ENCODE measurements around the gene MAPT. TPM values are rescaled to one million over a fixed set of nuclear protein-coding genes. Genes with fewer than 3 reads are reported as not detected.

Gene MAPT
- total RNA-seq, 1 experiment from 2014 or later = 37.5 TPM

DNA sequence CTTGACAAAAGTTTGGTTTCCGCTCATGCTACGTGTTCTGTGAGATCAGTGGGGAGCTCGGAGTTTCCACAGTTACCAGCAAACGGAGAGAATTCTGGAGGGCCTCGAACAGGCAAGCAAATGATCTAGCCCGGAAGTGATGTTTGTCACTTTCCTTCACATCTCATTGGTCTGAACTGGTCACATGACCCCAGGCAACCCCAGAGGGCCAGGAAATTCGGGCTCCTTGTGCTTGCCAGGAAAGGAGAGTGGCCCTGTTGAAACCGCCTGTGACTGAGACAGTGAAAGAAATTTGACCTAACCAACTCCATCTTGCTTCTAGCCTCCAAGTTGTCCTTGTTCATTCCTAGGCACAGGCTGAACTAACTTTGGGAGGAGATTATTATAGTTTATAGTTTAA is 26.7 kb upstream of the MAPT start:
- peaks cover 0 to 23% of the 10 kb centered on the region in 2 experiments; a peak in 2 of 4 replicates for H3K4me1 ChIP-seq (ENCODE audit: control insufficient read depth in 1 of 2, insufficient read depth in 2 of 2, low read length in 2 of 2)
- CTCF ChIA-PET = no interaction called here
- no peak overlapping the region for H3K9ac ChIP-seq (ENCODE audit: low read length)
- BruUV-seq (replicated peaks) = no TSS peak
- RAD21 ChIA-PET (ENCODE audit: low non-redundant PET in 1 of 2, low total read pairs in 2 of 2, uncharacterized antibody in 2 of 2, unreplicated experiment in 2 of 2) = no interaction called here
- TF ChIP-seq CEBPB (IDR thresholded peaks at IDR 0.05; ENCODE audit: low read depth) (no peak), JUND (IDR thresholded peaks at IDR 0.05) (no peak), YY1 (IDR thresholded peaks at IDR 0.05; ENCODE audit: extremely low read depth, insufficient replicate concordance, low read depth, low read length) (no peak), RAD21 (IDR thresholded peaks at IDR 0.05; ENCODE audit: low read depth) (no peak)
- TF ChIP-seq, protein P1, sequence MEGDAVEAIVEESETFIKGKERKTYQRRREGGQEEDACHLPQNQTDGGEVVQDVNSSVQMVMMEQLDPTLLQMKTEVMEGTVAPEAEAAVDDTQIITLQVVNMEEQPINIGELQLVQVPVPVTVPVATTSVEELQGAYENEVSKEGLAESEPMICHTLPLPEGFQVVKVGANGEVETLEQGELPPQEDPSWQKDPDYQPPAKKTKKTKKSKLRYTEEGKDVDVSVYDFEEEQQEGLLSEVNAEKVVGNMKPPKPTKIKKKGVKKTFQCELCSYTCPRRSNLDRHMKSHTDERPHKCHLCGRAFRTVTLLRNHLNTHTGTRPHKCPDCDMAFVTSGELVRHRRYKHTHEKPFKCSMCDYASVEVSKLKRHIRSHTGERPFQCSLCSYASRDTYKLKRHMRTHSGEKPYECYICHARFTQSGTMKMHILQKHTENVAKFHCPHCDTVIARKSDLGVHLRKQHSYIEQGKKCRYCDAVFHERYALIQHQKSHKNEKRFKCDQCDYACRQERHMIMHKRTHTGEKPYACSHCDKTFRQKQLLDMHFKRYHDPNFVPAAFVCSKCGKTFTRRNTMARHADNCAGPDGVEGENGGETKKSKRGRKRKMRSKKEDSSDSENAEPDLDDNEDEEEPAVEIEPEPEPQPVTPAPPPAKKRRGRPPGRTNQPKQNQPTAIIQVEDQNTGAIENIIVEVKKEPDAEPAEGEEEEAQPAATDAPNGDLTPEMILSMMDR (IDR thresholded peaks at IDR 0.05 in 2 of 3, conservative IDR thresholded peaks at IDR 0.05 in 1 of 3; ENCODE audit: borderline replicate concordance in 1 of 3, insufficient read depth in 1 of 3, low read depth in 2 of 3, low read length in 2 of 3) = no peak
- TF ChIP-seq, protein P2, sequence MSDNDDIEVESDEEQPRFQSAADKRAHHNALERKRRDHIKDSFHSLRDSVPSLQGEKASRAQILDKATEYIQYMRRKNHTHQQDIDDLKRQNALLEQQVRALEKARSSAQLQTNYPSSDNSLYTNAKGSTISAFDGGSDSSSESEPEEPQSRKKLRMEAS (IDR thresholded peaks at IDR 0.05) = peak; percentile 32; the same call in 1 of the 2 replicates
- no peaks in the 10 kb centered on the region for H3K79me2 ChIP-seq (ENCODE audit: insufficient read depth, low read length)
- H3K27me3 ChIP-seq (ENCODE audit: insufficient read depth, low read length) = peaks cover 28% of the 10 kb centered on the region; the same call in 1 of the 2 replicates
- ATAC-seq = peak; percentile 75
- H3K4me2 ChIP-seq (ENCODE audit: low read length) = no peak overlapping the region
- DNase-seq (ENCODE audit: low read depth, low spot score) = peak; percentile 31
- POLR2A ChIA-PET = no interaction called here
- H2AFZ ChIP-seq (ENCODE audit: low read depth, low read length, poor library complexity, severe bottlenecking) = peak overlapping the region; percentile 64
- no peaks in the 10 kb centered on the region for H3K9me3 ChIP-seq (ENCODE audit: control insufficient read depth in 1 of 2, insufficient read depth in 1 of 2, low read depth in 1 of 2, low read length in 2 of 2)
- H3K36me3 ChIP-seq (ENCODE audit: control insufficient read depth in 1 of 2, insufficient read depth in 2 of 2, low read length in 2 of 2) = no peaks in the 10 kb centered on the region
- intact Hi-C loops (cut with micrococcal nuclease) = no loop called here
- no peak overlapping the region for H3K4me3 ChIP-seq (replicated peaks in 1 of 2; ENCODE audit: low read depth in 1 of 2, low read length in 2 of 2)
- H4K20me1 ChIP-seq (ENCODE audit: insufficient read depth) = no peaks in the 10 kb centered on the region
- H3K27ac ChIP-seq (ENCODE audit: low read depth, low read length) = no peak overlapping the region
- no peaks in the 10 kb centered on the region for H3K9me2 ChIP-seq (ENCODE audit: insufficient read depth)

GRCh38 chr17:45868276-45868675 is 26.1 kb upstream of the MAPT start:
- H3K9me2 ChIP-seq (ENCODE audit: insufficient read depth) = no peaks in the 10 kb centered on the region
- H3K4me2 ChIP-seq (ENCODE audit: low read length) = no peak overlapping the region
- ChIA-PET CTCF (interaction anchor here (1.1 kb wide), 1 partner anchor 228 kb away, joined by 3 read pairs; no protein-coding TSS in a partner anchor), POLR2A (no interaction called here), RAD21 (ENCODE audit: low non-redundant PET in 1 of 2, low total read pairs in 2 of 2, uncharacterized antibody in 2 of 2, unreplicated experiment in 2 of 2) (no interaction called here)
- no peak overlapping the region for H3K4me3 ChIP-seq (replicated peaks in 1 of 2; ENCODE audit: low read depth in 1 of 2, low read length in 2 of 2)
- peaks cover 22% of the 10 kb centered on the region; the same call in 1 of the 2 replicates for H3K27me3 ChIP-seq (ENCODE audit: insufficient read depth, low read length)
- H3K9ac ChIP-seq (ENCODE audit: low read length) = no peak overlapping the region
- H2AFZ ChIP-seq (ENCODE audit: low read depth, low read length, poor library complexity, severe bottlenecking) = no peak overlapping the region
- no peak overlapping the region for H3K27ac ChIP-seq (ENCODE audit: low read depth, low read length)
- no peaks in the 10 kb centered on the region for H3K36me3 ChIP-seq (ENCODE audit: control insufficient read depth in 1 of 2, insufficient read depth in 2 of 2, low read length in 2 of 2)
- no TSS peak for BruUV-seq (replicated peaks)
- DNase-seq (ENCODE audit: low read depth, low spot score) (no peak), ATAC-seq (0 out of 2 replicates have a peak, but pooled peaks have one; percentile 22)
- H4K20me1 ChIP-seq (ENCODE audit: insufficient read depth) = no peaks in the 10 kb centered on the region
- peaks cover 0 to 23% of the 10 kb centered on the region in 2 experiments; a peak in 2 of 4 replicates for H3K4me1 ChIP-seq (ENCODE audit: control insufficient read depth in 1 of 2, insufficient read depth in 2 of 2, low read length in 2 of 2)
- no peaks in the 10 kb centered on the region for H3K79me2 ChIP-seq (ENCODE audit: insufficient read depth, low read length)
- intact Hi-C loops (cut with micrococcal nuclease) = no loop called here
- H3K9me3 ChIP-seq (ENCODE audit: control insufficient read depth in 1 of 2, insufficient read depth in 1 of 2, low read depth in 1 of 2, low read length in 2 of 2) = no peaks in the 10 kb centered on the region
- TF ChIP-seq EZH2phosphoT487 (IDR thresholded peaks at IDR 0.05; ENCODE audit: borderline replicate concordance) (no peak), CEBPB (IDR thresholded peaks at IDR 0.05; ENCODE audit: low read depth) (no peak), SRF (IDR thresholded peaks at IDR 0.05; ENCODE audit: low read depth) (no peak), SIN3A (IDR thresholded peaks at IDR 0.05; ENCODE audit: low read depth) (no peak), EGR1 (IDR thresholded peaks at IDR 0.05; ENCODE audit: low read depth) (no peak), ATF3 (IDR thresholded peaks at IDR 0.05) (no peak), EZH2 (IDR thresholded peaks at IDR 0.05) (no peak), FOSL1 (IDR thresholded peaks at IDR 0.05; ENCODE audit: low read depth) (no peak), ZNF274 (IDR thresholded peaks at IDR 0.05; ENCODE audit: low read depth, low read length) (no peak), RAD21 (IDR thresholded peaks at IDR 0.05; ENCODE audit: low read depth) (no peak), POLR2A (IDR thresholded peaks at IDR 0.05; ENCODE audit: borderline replicate concordance, extremely low read depth, insufficient read depth, insufficient read length) (no peak), YY1 (IDR thresholded peaks at IDR 0.05; ENCODE audit: extremely low read depth, insufficient replicate concordance, low read depth, low read length) (no peak), POLR2AphosphoS5 (IDR thresholded peaks at IDR 0.05; ENCODE audit: low read depth, low read length) (no peak)
- TF ChIP-seq, protein P1 (IDR thresholded peaks at IDR 0.05 in 2 of 3, conservative IDR thresholded peaks at IDR 0.05 in 1 of 3; ENCODE audit: borderline replicate concordance in 1 of 3, insufficient read depth in 1 of 3, low read depth in 2 of 3, low read length in 2 of 3) = no peak
- TF ChIP-seq, protein P2 (IDR thresholded peaks at IDR 0.05) = no peak

Measured in HCT116 (cell line).